Measurements from ENCODE around the gene ST6GAL1. TPM values are rescaled to one million over a fixed set of nuclear protein-coding genes. Genes with fewer than 3 reads are reported as not detected.

The ST6GAL1 gene
- total RNA-seq, 4 donors from 2014 or later = 11.1 to 29.8 (median 18.6) TPM

GRCh38 chr3:186929186-186929585 is 1.1 kb upstream of the ST6GAL1 start:
- peak overlapping the region; percentile 88 to 96 (median 93) for H3K27ac ChIP-seq
- no peak for TF ChIP-seq CTCF (IDR thresholded peaks at IDR 0.05 in 4 of 5, conservative IDR thresholded peaks at IDR 0.05 in 1 of 5)
- TF ChIP-seq POLR2A (IDR thresholded peaks at IDR 0.05) = no peak
- intact Hi-C loops (cut with DNase I; ENCODE audit: low total_unique reads) (no loop called here), in situ Hi-C loops (cut with MboI; ENCODE audit: low sequenced_read_pairs in 4 of 4) (loop anchor here in 1 of 4 donors (5.0 kb wide), 1 partner anchor 82 kb away; no protein-coding TSS in a partner anchor)
- no peaks in the 10 kb centered on the region for H3K27me3 ChIP-seq
- peaks cover 27 to 29% of the 10 kb centered on the region in 2 donors for H3K4me1 ChIP-seq
- no peak overlapping the region for H3K4me3 ChIP-seq
- DNase-seq = no peak
- ATAC-seq = no peak
- H3K9me3 ChIP-seq = no peaks in the 10 kb centered on the region
- H3K36me3 ChIP-seq = no peaks in the 10 kb centered on the region

- ATAC-seq (no peak), DNase-seq (no peak)
- Histone ChIP-seq H3K9me3 (no peaks in the 10 kb centered on the region), H3K4me3 (peak overlapping the region; percentile 80 to 99 (median 93)), H3K36me3 (no peaks in the 10 kb centered on the region), H3K27ac (peak overlapping the region; percentile 88 to 96 (median 93)), H3K27me3 (no peaks in the 10 kb centered on the region), H3K4me1 (peaks cover 27 to 31% of the 10 kb centered on the region in 2 donors)
- in situ Hi-C loops (cut with MboI; ENCODE audit: low sequenced_read_pairs in 4 of 4) = loop anchor here in 1 of 4 donors (5.0 kb wide), 1 partner anchor 82 kb away; no protein-coding TSS in a partner anchor
- no peak for TF ChIP-seq CTCF (IDR thresholded peaks at IDR 0.05 in 4 of 5, conservative IDR thresholded peaks at IDR 0.05 in 1 of 5)
- no peak for TF ChIP-seq POLR2A (IDR thresholded peaks at IDR 0.05)
- intact Hi-C loops (cut with DNase I; ENCODE audit: low total_unique reads) = loop anchor here (2.0 to 5.0 kb wide), 4 partner anchors 13 to 238 kb away; no protein-coding TSS in a partner anchor
Observed at GRCh38 chr3:186929685-186930084, 641 bp upstream of the ST6GAL1 start.

- peak in 3 of 5 experiments; percentile 14 to 36 (median 19) for TF ChIP-seq CTCF (IDR thresholded peaks at IDR 0.05 in 4 of 5, conservative IDR thresholded peaks at IDR 0.05 in 1 of 5)
- peak in 1 of 2 donors; percentile 21 for TF ChIP-seq POLR2A (IDR thresholded peaks at IDR 0.05)
- Histone ChIP-seq H3K27me3 (no peaks in the 10 kb centered on the region), H3K36me3 (peaks cover 0 to 6% of the 10 kb centered on the region in 2 donors), H3K27ac (peak overlapping the region; percentile 88 to 96 (median 93)), H3K9me3 (no peaks in the 10 kb centered on the region), H3K4me3 (peak overlapping the region; percentile 80 to 99 (median 93)), H3K4me1 (peaks cover 27 to 33% of the 10 kb centered on the region in 2 donors)
- in situ Hi-C loops (cut with MboI; ENCODE audit: low sequenced_read_pairs in 4 of 4) (no loop called here), intact Hi-C loops (cut with DNase I; ENCODE audit: low total_unique reads) (loop anchor here (1.0 to 5.0 kb wide), 5 partner anchors 14 to 236 kb away; no protein-coding TSS in a partner anchor)
- ATAC-seq = peak; percentile 72 to 73
- DNase-seq = peak; percentile 54 to 75
Observed at GRCh38 chr3:186930641-186931531, 560 bp downstream of the ST6GAL1 start.

GRCh38 chr3:186931532-186932280 is 1.4 kb downstream of the ST6GAL1 start:
- intact Hi-C loops (cut with DNase I; ENCODE audit: low total_unique reads) (loop anchor here (1.0 to 5.0 kb wide), 5 partner anchors 15 to 236 kb away; no protein-coding TSS in a partner anchor), in situ Hi-C loops (cut with MboI; ENCODE audit: low sequenced_read_pairs in 4 of 4) (no loop called here)
- peak overlapping the region; percentile 88 to 96 (median 93) for H3K27ac ChIP-seq
- DNase-seq (peak in 1 of 2 donors; percentile 34), ATAC-seq (peak; percentile 29 to 43)
- H3K4me3 ChIP-seq = peak overlapping the region; percentile 80 to 99 (median 93)
- TF ChIP-seq POLR2A (IDR thresholded peaks at IDR 0.05) = no peak
- TF ChIP-seq CTCF (IDR thresholded peaks at IDR 0.05 in 4 of 5, conservative IDR thresholded peaks at IDR 0.05 in 1 of 5) = no peak
- no peaks in the 10 kb centered on the region for H3K9me3 ChIP-seq
- no peaks in the 10 kb centered on the region for H3K27me3 ChIP-seq
- peaks cover 0 to 6% of the 10 kb centered on the region in 2 donors for H3K36me3 ChIP-seq
- H3K4me1 ChIP-seq = peaks cover 27 to 33% of the 10 kb centered on the region in 2 donors

Data from gastrocnemius medialis (tissue), 4 donors.